H1 (cell line): Measurements from ENCODE around the gene CCDC86. TPM values are rescaled to one million over a fixed set of nuclear protein-coding genes. Genes with fewer than 3 reads are reported as not detected.

Experiments
- BRCA1 ChIP-seq: IDR thresholded peaks from 2 replicates; pipeline ENCODE4 v1.6.1; 2012; ENCODE audit warnings: low read depth, low read length, improper control_type of control experiment
- POLR2AphosphoS5 ChIP-seq: IDR thresholded peaks from 2 replicates; pipeline ENCODE4 v1.6.1; 2011; ENCODE audit warnings: low read depth, low read length
- polyA plus RNA-seq, 7 experiments: library from polyadenylated mRNA; depleted of rRNA in 3 of 7; stranded (reverse) in 5 of 7; unstranded in 2 of 7; fragments of >200 nt in 5 of 7; fragments of 200-250 nt in 2 of 7; gene quantifications; 1 replicate in 5 of 7; 2 replicates in 1 of 7; 4 replicates in 1 of 7; pipeline versions ENCODE4 v1.2.1 to v1.2.3, GENCODE V29; 2011 to 2013; ENCODE audit warnings: missing spikeins in 2 of 7, mixed read lengths in 2 of 7
- total RNA-seq: library from RNA; stranded (reverse); fragmentation: NEBNext Ultra II Directional; extraction: Animal tissue kit (Norgen Biotek cat#: 25700); gene quantifications from 2 replicates; pipeline ENCODE4 v1.2.1, GENCODE V29; 2021

The CCDC86 gene
- total and polyA plus RNA-seq, 2 of the 8 experiments (the other 6 are each of a cell fraction or from before 2014, with no cell fraction given) = 37.7 to 76.4 TPM

DNA sequence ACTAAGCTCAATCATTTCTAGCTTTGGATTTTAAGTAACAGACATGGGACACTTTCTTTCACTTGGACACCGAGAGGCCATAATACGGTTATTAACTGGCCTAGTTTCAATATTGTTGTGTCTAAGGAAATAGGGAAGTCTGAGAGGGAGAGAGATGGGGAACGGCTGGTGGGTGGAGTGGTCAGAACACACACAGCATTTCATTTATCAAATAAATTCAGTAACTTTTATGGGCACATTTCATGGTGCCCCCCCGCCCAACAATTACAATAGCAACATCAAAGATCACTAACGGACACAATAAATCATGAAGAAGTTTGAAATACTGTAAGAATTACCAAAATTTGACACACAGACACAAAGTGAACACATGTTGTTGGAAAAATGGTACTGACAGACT is 53.8 kb downstream of the CCDC86 start (continued):
- no peak for TF ChIP-seq BRCA1
- TF ChIP-seq POLR2AphosphoS5 = no peak
